ENCODE measurements around the gene FAM53B.

GRCh38 chr10:124693801-124694416 lies 50.3 kb downstream of the FAM53B start:
- no peak for TF ChIP-seq POLR2A (IDR thresholded peaks at IDR 0.05)
- TF ChIP-seq, protein P1, sequence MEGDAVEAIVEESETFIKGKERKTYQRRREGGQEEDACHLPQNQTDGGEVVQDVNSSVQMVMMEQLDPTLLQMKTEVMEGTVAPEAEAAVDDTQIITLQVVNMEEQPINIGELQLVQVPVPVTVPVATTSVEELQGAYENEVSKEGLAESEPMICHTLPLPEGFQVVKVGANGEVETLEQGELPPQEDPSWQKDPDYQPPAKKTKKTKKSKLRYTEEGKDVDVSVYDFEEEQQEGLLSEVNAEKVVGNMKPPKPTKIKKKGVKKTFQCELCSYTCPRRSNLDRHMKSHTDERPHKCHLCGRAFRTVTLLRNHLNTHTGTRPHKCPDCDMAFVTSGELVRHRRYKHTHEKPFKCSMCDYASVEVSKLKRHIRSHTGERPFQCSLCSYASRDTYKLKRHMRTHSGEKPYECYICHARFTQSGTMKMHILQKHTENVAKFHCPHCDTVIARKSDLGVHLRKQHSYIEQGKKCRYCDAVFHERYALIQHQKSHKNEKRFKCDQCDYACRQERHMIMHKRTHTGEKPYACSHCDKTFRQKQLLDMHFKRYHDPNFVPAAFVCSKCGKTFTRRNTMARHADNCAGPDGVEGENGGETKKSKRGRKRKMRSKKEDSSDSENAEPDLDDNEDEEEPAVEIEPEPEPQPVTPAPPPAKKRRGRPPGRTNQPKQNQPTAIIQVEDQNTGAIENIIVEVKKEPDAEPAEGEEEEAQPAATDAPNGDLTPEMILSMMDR (IDR thresholded peaks at IDR 0.05), result no peak
